ENCODE data around the gene UBE2E2.

UBE2E2 gene

DNA sequence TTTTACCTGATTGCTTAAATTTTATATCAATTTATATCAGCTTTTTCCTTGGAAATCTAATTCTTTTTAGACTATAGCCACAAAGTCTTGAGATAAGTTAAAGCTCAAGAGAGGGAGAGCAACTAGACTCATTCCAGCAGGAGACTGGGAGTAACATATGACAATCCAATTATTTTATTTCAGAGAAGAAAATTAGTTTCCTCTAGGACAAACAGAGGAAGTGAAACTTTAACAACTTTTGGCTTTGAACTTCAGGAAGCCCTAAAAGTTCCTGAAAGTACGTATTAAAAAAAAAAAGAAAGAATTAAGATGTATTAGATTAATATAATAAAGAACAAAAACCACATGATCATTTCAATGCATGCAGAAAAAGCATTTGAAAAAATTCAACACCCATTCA, 13.9 kb upstream of the UBE2E2 start:
- Histone ChIP-seq H3K4me1 (peaks cover 10% of the 10 kb centered on the region), H3K9me3 (no peaks in the 10 kb centered on the region), H3K27me3 (no peaks in the 10 kb centered on the region), H3K36me3 (no peaks in the 10 kb centered on the region), H3K4me3 (no peak overlapping the region), H3K27ac (no peak overlapping the region), H3K4me2 (peak overlapping the region; percentile 13; the same call in 1 of the 2 replicates), H3K9ac (no peak overlapping the region), H4K20me1 (no peaks in the 10 kb centered on the region)
- no peak for TF ChIP-seq Cebpa-rat (IDR thresholded peaks at IDR 0.05)

DNA sequence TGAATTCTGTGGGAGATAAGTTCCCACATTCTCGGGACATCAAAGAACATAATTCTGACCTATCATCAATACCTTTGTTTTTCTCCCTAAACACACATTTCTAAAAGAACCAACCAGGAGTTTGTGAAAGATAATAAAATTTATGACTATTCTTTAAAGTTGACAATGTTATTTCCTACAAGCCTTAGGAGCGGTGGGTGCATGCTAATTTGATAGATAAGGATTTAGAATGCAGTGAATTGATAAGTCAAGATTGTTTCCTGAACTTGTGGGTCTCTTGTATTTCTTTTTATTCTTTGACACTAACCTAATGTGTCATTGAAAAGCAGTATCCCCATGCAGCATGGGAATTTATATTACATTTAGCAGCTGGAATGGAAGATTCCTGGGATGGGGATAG, 10.3 kb upstream of the UBE2E2 start:
- H3K36me3 ChIP-seq, result no peaks in the 10 kb centered on the region
- no peak for TF ChIP-seq Cebpa-rat (IDR thresholded peaks at IDR 0.05)
- no peak overlapping the region for H3K4me3 ChIP-seq
- H3K27me3 ChIP-seq, result no peaks in the 10 kb centered on the region
- no peaks in the 10 kb centered on the region for H3K9me3 ChIP-seq
- no peaks in the 10 kb centered on the region for H4K20me1 ChIP-seq
- peaks cover 10% of the 10 kb centered on the region for H3K4me1 ChIP-seq
- H3K27ac ChIP-seq, result no peak overlapping the region
- H3K9ac ChIP-seq, result no peak overlapping the region
- H3K4me2 ChIP-seq, result no peak overlapping the region

DNA sequence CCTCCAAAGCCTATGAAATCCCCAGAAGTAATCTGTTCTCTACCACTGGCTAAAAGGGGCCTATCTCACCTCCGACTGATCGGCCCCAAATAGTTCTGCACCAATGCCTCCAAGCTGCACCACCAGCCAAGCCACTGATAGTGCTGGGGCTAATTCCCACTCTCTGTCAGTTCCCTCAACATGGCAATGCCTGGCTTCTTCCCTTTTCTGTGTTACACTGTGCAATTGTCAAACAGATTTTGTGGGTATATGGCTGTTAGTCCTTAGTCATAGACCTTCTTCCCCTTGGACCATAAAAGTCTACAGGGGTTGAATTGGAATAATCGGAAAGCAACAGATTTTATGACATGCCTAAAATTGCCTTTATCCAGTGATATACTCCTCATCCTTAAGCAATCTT, 9.3 kb upstream of the UBE2E2 start:
- Histone ChIP-seq H3K4me1 (peaks cover 8% of the 10 kb centered on the region), H3K4me2 (no peak overlapping the region), H3K27me3 (no peaks in the 10 kb centered on the region), H3K36me3 (no peaks in the 10 kb centered on the region), H3K4me3 (no peak overlapping the region), H4K20me1 (no peaks in the 10 kb centered on the region), H3K27ac (no peak overlapping the region), H3K9me3 (no peaks in the 10 kb centered on the region), H3K9ac (no peak overlapping the region)
- no peak for TF ChIP-seq Cebpa-rat (IDR thresholded peaks at IDR 0.05)

DNA sequence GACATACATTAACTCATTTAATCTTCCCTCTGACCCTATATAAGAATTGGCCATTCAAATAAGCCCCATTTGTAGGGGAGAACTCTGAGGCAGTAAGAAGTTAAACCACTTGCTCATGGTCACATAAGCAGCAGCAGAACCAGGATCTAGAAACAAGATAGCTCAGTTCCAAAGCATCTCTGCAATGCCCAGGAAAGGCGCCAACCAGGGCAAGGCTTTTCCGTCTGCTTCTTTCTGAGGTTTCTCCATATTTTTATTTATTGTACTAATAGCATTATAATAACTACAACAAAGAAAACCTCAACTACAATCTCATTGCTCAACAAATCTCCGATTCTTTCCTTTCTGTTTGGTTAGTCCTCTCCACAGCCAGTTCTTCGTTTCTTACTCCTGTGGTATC, 4.3 kb upstream of the UBE2E2 start:
- Histone ChIP-seq H3K4me1 (no peaks in the 10 kb centered on the region), H3K27ac (no peak overlapping the region), H3K27me3 (peaks cover 4% of the 10 kb centered on the region; the same call in 1 of the 2 replicates), H3K9me3 (no peaks in the 10 kb centered on the region), H3K4me3 (no peak overlapping the region), H3K4me2 (no peak overlapping the region), H3K36me3 (no peaks in the 10 kb centered on the region), H3K9ac (no peak overlapping the region), H4K20me1 (no peaks in the 10 kb centered on the region)
- no peak for TF ChIP-seq Cebpa-rat (IDR thresholded peaks at IDR 0.05)

DNA sequence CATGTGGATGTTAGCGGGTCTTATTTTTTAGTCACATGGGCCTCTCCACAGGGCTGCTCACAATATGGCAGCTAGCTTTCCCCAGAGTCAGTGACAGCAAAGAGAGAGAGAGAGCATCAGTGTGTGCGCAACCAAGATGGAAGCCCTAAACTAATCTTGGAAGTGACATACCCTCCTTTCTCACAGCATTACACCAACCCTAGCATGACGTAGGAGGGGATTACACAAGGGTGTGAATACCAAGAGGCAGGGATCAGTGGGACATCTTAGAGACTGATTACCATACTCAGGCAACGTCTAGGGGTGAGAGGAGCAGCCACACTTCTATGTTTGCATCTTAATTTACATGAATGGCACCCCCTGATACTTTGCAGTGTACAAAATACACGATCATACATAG, 3.5 kb upstream of the UBE2E2 start:
- Histone ChIP-seq H3K36me3 (no peaks in the 10 kb centered on the region), H4K20me1 (peaks cover 6% of the 10 kb centered on the region), H3K27ac (no peak overlapping the region), H3K4me3 (no peak overlapping the region), H3K9ac (no peak overlapping the region), H3K27me3 (peaks cover 9% of the 10 kb centered on the region), H3K9me3 (no peaks in the 10 kb centered on the region), H3K4me1 (peaks cover 5% of the 10 kb centered on the region), H3K4me2 (no peak overlapping the region)
- TF ChIP-seq Cebpa-rat (IDR thresholded peaks at IDR 0.05), result no peak

DNA sequence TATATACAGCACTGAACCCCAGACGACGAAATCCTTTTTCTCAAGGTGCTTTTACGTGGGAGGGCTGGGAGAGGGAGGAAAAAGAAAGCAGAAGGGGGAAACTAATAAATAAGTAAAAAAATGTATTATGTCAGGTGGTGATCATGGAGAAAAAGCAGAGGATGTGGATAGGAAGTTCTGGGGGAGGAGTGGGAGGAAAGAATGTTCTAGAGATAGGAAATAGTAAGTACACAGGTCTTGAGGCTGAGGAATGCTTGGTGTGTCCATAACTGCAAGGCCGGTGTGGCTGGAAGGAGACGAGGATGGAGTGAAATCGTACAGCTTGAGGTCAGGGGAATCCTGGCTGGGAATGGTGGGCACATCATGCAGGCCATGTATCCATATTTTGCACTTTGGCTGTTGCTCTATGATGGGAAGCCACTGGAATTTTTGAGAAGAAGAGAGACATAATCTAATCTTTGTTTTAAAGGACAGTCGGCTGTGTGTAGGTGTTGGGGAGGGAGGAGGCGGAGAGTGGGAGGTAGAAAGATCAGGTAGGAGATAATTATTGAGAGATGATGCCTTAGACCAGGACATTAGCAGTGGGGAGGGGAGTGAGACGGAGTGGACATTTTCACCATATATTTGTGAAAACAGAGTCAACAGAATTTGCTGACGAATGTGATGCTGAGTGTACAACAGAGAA, 1.8 kb upstream of the UBE2E2 start:
- H3K4me3 ChIP-seq, result no peak overlapping the region
- peaks cover 23% of the 10 kb centered on the region for H4K20me1 ChIP-seq
- no peak overlapping the region for H3K9ac ChIP-seq
- peaks cover 8% of the 10 kb centered on the region for H3K4me1 ChIP-seq
- H3K4me2 ChIP-seq, result no peak overlapping the region
- peaks cover 12% of the 10 kb centered on the region for H3K27me3 ChIP-seq
- H3K9me3 ChIP-seq, result no peaks in the 10 kb centered on the region
- no peak for TF ChIP-seq Cebpa-rat (IDR thresholded peaks at IDR 0.05)
- no peak overlapping the region for H3K27ac ChIP-seq
- H3K36me3 ChIP-seq, result no peaks in the 10 kb centered on the region

DNA sequence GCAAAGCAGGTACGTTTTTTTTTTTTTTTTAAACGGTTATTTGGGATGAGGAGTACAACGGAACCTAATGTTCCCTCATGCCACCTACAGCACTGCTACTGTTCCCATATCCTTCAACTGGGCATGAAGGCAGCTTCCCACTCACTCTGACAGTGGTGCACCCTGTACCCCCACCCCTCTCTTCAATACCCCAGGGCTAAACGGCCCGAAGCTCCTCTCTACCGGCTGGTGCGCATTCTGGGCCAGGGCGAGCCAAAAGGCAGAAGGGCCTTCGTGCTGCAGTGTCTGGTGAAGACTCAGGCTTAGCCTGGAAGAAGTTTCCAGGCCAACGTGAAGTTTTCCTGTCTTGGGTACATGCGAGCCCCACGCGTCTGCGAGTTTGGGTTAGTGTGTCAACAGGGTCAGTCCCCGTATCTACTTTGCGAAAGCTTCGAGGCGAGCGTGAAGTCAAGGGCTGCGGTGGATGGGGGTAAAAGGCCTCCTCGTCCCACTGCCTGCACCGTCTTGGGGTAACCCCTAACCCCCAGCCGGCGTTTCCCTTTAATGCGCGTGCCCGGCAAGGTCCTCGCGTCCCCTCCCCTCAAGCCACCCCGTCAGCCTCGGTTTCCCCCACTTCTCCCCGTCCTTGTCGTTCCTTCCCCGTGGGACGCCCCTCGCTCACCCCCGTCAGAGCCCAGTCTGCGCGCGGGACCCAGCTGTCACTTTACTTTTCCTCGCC, 765 bp upstream of the UBE2E2 start:
- Histone ChIP-seq H3K9me3 (no peaks in the 10 kb centered on the region), H3K27me3 (peaks cover 12% of the 10 kb centered on the region), H3K4me3 (peak overlapping the region; percentile 98), H4K20me1 (peaks cover 33% of the 10 kb centered on the region), H3K4me1 (peaks cover 8% of the 10 kb centered on the region), H3K9ac (peak overlapping the region; percentile 90), H3K36me3 (no peaks in the 10 kb centered on the region), H3K27ac (no peak overlapping the region), H3K4me2 (peak overlapping the region; percentile 83)
- TF ChIP-seq Cebpa-rat (IDR thresholded peaks at IDR 0.05), result no peak

DNA sequence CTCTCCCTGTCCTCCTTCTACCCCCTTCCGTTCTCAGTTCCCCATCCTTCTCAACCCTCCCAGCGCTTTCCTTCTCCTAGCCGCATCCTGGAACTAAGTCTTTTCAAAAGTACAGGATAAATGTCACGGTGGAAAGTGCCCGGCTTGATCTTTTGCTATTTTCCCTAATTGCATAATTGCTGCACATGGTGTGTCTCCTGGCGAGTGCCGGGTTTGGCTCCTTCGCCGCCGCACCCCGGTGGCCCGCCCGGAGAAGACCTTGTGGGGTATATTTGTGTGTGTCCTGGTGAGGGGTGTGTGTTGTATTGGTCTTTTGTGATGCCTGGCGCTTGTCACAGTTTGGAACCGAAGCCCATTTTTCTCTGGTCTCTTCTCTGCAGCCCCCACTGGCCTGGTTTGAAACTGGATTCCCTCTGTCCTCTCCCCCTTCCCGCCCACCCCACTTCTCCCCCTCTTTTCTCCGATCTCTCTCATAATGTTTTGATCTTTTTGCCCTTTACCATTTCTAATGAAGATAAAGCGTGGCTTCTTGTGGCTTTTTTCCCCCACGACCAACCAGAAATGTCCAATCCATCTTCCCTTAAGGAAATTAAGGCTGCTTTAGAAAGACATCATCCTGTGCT, 692 bp downstream of the UBE2E2 start:
- peaks cover 12% of the 10 kb centered on the region for H3K27me3 ChIP-seq
- H3K36me3 ChIP-seq, result no peaks in the 10 kb centered on the region
- H3K9ac ChIP-seq, result peak overlapping the region; percentile 90
- peaks cover 47% of the 10 kb centered on the region for H4K20me1 ChIP-seq
- H3K9me3 ChIP-seq, result no peaks in the 10 kb centered on the region
- peak overlapping the region; percentile 83 for H3K4me2 ChIP-seq
- H3K4me3 ChIP-seq, result peak overlapping the region; percentile 98
- peak overlapping the region; percentile 84 for H3K27ac ChIP-seq
- peaks cover 8% of the 10 kb centered on the region for H3K4me1 ChIP-seq
- no peak for TF ChIP-seq Cebpa-rat (IDR thresholded peaks at IDR 0.05)

DNA sequence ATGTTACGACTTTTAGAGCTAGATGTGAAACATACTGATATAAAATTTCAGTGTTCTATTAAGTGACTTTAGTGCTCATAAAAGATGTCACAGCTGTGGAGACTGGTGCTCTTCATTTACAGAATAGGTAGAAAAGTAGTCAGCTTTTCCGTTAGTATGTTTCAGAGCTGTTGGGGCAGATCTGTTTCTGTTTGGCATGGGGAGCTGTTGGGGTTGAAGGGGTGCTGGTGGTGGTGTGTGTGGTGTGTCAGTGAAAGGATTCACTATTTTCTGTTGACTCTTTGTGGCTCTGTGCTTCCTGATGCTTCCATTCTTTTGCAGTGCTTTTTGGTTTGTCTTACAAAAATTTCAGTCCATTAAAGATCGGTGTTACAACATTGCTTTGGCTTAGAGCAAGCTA, 3.2 kb downstream of the UBE2E2 start:
- H3K9me3 ChIP-seq, result no peaks in the 10 kb centered on the region
- peaks cover 47% of the 10 kb centered on the region for H4K20me1 ChIP-seq
- no peak overlapping the region for H3K4me3 ChIP-seq
- peaks cover 8% of the 10 kb centered on the region; the same call in 1 of the 2 replicates for H3K27me3 ChIP-seq
- no peak for TF ChIP-seq Cebpa-rat (IDR thresholded peaks at IDR 0.05)
- H3K4me2 ChIP-seq, result no peak overlapping the region
- H3K27ac ChIP-seq, result no peak overlapping the region
- H3K9ac ChIP-seq, result no peak overlapping the region
- peaks cover 16% of the 10 kb centered on the region for H3K4me1 ChIP-seq
- peaks cover 8% of the 10 kb centered on the region for H3K36me3 ChIP-seq

DNA sequence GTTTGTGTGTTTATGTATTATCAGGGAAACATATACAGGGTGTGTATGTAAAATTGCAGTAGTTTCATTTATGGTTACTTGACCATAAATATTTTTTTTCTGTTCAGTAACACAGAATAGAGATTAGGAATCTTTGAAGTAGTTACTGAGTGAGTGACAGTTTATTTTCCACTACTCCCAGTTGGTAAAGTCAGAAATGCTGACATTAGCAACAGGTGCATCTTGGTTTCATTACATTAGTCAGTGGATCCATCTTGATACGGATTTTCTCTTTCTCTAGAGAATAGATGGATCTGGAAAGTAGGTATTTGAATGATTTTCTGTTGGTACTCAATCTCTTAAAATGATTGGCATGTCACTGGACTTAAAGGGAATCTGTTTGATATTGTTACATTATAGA, 6.0 kb downstream of the UBE2E2 start:
- Histone ChIP-seq H3K9me3 (no peaks in the 10 kb centered on the region), H3K36me3 (peaks cover 11% of the 10 kb centered on the region), H3K4me1 (peaks cover 16% of the 10 kb centered on the region), H3K4me3 (no peak overlapping the region), H3K4me2 (no peak overlapping the region), H4K20me1 (peaks cover 46% of the 10 kb centered on the region), H3K9ac (no peak overlapping the region), H3K27ac (no peak overlapping the region), H3K27me3 (peaks cover 8% of the 10 kb centered on the region; the same call in 1 of the 2 replicates)
- TF ChIP-seq Cebpa-rat (IDR thresholded peaks at IDR 0.05), result no peak

All from BLaER1 (cell line).